Left lung (tissue), 10 donors: ENCODE data around the gene ST3GAL3. TPM values are rescaled to one million over a fixed set of nuclear protein-coding genes. Genes with fewer than 3 reads are reported as not detected.

Experiments used
- ATAC-seq: fragments of 200-7000 bp; cut with Tn5 transposase; one replicate; pipeline ENCODE4 v1.9.1; 2020; ENCODE audit warnings: moderate library complexity
- DNase-seq, 4 donors: peaks; one replicate each; pipeline ENCODE4 v3.0.0-alpha.2; 2013 to 2020
- H3K27ac ChIP-seq, 2 donors: fragments of 200-600 bp; sonication (generic) in 1 of 2; one replicate each; pipeline versions ENCODE4 v1.5.0 to v1.8.0; 2020 to 2021
- H3K27me3 ChIP-seq, 2 donors: fragments of 200-600 bp; sonication (generic) in 1 of 2; one replicate each; pipeline versions ENCODE4 v1.5.0 to v1.8.0; 2020 to 2021
- H3K36me3 ChIP-seq, 2 donors: fragments of 200-600 bp; sonication (generic) in 1 of 2; one replicate each; pipeline versions ENCODE4 v1.5.0 to v1.8.0; 2020 to 2021
- H3K4me1 ChIP-seq, 2 donors: fragments of 200-600 bp; one replicate each; pipeline ENCODE4 v1.8.0; 2021
- H3K4me3 ChIP-seq, 2 donors: fragments of 200-600 bp; sonication (generic) in 1 of 2; one replicate each; pipeline versions ENCODE4 v1.5.0 to v1.8.0; 2020 to 2021; ENCODE audit warnings: mild to moderate bottlenecking in 1 of 2
- H3K9me3 ChIP-seq, 2 donors: fragments of 200-600 bp; sonication (generic) in 1 of 2; one replicate each; pipeline versions ENCODE4 v1.5.0 to v1.8.0; 2020 to 2021
- CTCF ChIP-seq, 2 donors: fragments of 200-600 bp; sonication (generic) in 1 of 2; IDR thresholded peaks; one replicate each; pipeline versions ENCODE4 v1.5.0 to v1.8.0; 2021; ENCODE audit warnings: antibody characterized with exemption in 2 of 2
- intact Hi-C, 2 donors: fragments of 100-400 bp; cut with DNase I; formaldehyde crosslinking; loops; one replicate each; pipeline versions ENCODE4 v1.11.2 to v1.14.2; 2022
- polyA plus RNA-seq, 6 donors: library from polyadenylated mRNA; unstranded; fragments of 120-200 nt; gene quantifications; one replicate each; pipeline ENCODE4 v1.2.1, GENCODE V29; 2013; ENCODE audit not compliant: insufficient read length in 6 of 6
- total RNA-seq, 2 donors: library from RNA; stranded (reverse); fragmentation: NEBNext Ultra II Directional; extraction: Animal tissue kit (Norgen Biotek cat#: 25700); gene quantifications; one replicate each; pipeline ENCODE4 v1.2.1, GENCODE V29; 2021
- donor health status: DM: no; HTN: yes; CAD: no.
- donor health status: DM: no; HTN: no; CAD: no.

ST3GAL3 gene
- total and polyA plus RNA-seq, 8 donors, result 18.9 to 42.4 (median 34.4) TPM

GRCh38 chr1:43951021-43951985, 244.0 kb downstream of the ST3GAL3 start:
- ATAC-seq (no peak), DNase-seq (no peak)
- intact Hi-C loops, result no loop called here
- H3K4me3 ChIP-seq, result no peak overlapping the region
- TF ChIP-seq CTCF (IDR thresholded peaks at IDR 0.05), result no peak
- peaks cover 12 to 23% of the 10 kb centered on the region in 2 donors for H3K4me1 ChIP-seq
- H3K27ac ChIP-seq, result no peak overlapping the region
- H3K36me3 ChIP-seq, result peaks cover 0 to 19% of the 10 kb centered on the region in 2 donors
- H3K27me3 ChIP-seq, result no peaks in the 10 kb centered on the region
- H3K9me3 ChIP-seq, result no peaks in the 10 kb centered on the region

GRCh38 chr1:43952731-43953346, 245.5 kb downstream of the ST3GAL3 start:
- Histone ChIP-seq H3K4me1 (peaks cover 7 to 16% of the 10 kb centered on the region in 2 donors), H3K4me3 (no peak overlapping the region), H3K27me3 (no peaks in the 10 kb centered on the region), H3K9me3 (no peaks in the 10 kb centered on the region), H3K27ac (no peak overlapping the region), H3K36me3 (peaks cover 0 to 34% of the 10 kb centered on the region in 2 donors)
- intact Hi-C loops, result no loop called here
- TF ChIP-seq CTCF (IDR thresholded peaks at IDR 0.05), result no peak
- DNase-seq (no peak), ATAC-seq (no peak)

- no peak for TF ChIP-seq CTCF (IDR thresholded peaks at IDR 0.05)
- DNase-seq (no peak), ATAC-seq (no peak)
- H3K4me3 ChIP-seq, result no peak overlapping the region
- H3K36me3 ChIP-seq, result peaks cover 0 to 39% of the 10 kb centered on the region in 2 donors
- intact Hi-C loops, result no loop called here
- no peaks in the 10 kb centered on the region for H3K27me3 ChIP-seq
- no peak overlapping the region for H3K27ac ChIP-seq
- peaks cover 1 to 10% of the 10 kb centered on the region in 2 donors for H3K4me1 ChIP-seq
- no peaks in the 10 kb centered on the region for H3K9me3 ChIP-seq
Observed at GRCh38 chr1:43953361-43953760, 246.0 kb downstream of the ST3GAL3 start.

GRCh38 chr1:43954036-43954435, 246.7 kb downstream of the ST3GAL3 start:
- Histone ChIP-seq H3K27ac (no peak overlapping the region), H3K4me3 (no peak overlapping the region), H3K9me3 (no peaks in the 10 kb centered on the region), H3K36me3 (peaks cover 0 to 46% of the 10 kb centered on the region in 2 donors), H3K27me3 (no peaks in the 10 kb centered on the region), H3K4me1 (peaks cover 0 to 4% of the 10 kb centered on the region in 2 donors)
- no peak for ATAC-seq
- intact Hi-C loops, result no loop called here
- DNase-seq, result no peak
- no peak for TF ChIP-seq CTCF (IDR thresholded peaks at IDR 0.05)

GRCh38 chr1:43956234-43956633, 248.9 kb downstream of the ST3GAL3 start:
- Histone ChIP-seq H3K9me3 (no peaks in the 10 kb centered on the region), H3K27ac (no peak overlapping the region), H3K4me3 (no peak overlapping the region), H3K4me1 (no peaks in the 10 kb centered on the region), H3K36me3 (peaks cover 0 to 57% of the 10 kb centered on the region in 2 donors), H3K27me3 (no peaks in the 10 kb centered on the region)
- intact Hi-C loops, result no loop called here
- no peak for TF ChIP-seq CTCF (IDR thresholded peaks at IDR 0.05)
- DNase-seq (no peak), ATAC-seq (no peak)
